HUES6 (cell line): Measurements from ENCODE around the gene TNPO1.
A peak's percentile ranks its signal among the peaks of the same experiment; 100 is the strongest.

Experiments
- H3K27ac ChIP-seq: 2 replicates; pipeline ENCODE4 v1.7.0; 2013; ENCODE audit warnings: low read depth, mild to moderate bottlenecking, low read length, inconsistent platforms
- H3K27me3 ChIP-seq: 2 replicates; pipeline ENCODE4 v1.6.1; 2013; ENCODE audit warnings: low read length; ENCODE audit not compliant: control insufficient read depth, insufficient read depth
- H3K36me3 ChIP-seq: 2 replicates; pipeline ENCODE4 v1.6.1; 2013; ENCODE audit warnings: low read length; ENCODE audit not compliant: control insufficient read depth, insufficient read depth
- H3K4me1 ChIP-seq: 2 replicates; pipeline ENCODE4 v1.6.1; 2013; ENCODE audit warnings: low read length; ENCODE audit not compliant: control insufficient read depth, insufficient read depth
- H3K4me3 ChIP-seq: 2 replicates; pipeline ENCODE4 v1.5.1; 2013; ENCODE audit warnings: low read depth, low read length
- H3K9ac ChIP-seq: one replicate; pipeline ENCODE4 v1.6.1; 2013; ENCODE audit warnings: mild to moderate bottlenecking, low read length
- H3K9me3 ChIP-seq: 2 replicates; pipeline ENCODE4 v1.6.1; 2013; ENCODE audit warnings: low read depth, low read length; ENCODE audit not compliant: control insufficient read depth, insufficient read depth

The TNPO1 gene

DNA sequence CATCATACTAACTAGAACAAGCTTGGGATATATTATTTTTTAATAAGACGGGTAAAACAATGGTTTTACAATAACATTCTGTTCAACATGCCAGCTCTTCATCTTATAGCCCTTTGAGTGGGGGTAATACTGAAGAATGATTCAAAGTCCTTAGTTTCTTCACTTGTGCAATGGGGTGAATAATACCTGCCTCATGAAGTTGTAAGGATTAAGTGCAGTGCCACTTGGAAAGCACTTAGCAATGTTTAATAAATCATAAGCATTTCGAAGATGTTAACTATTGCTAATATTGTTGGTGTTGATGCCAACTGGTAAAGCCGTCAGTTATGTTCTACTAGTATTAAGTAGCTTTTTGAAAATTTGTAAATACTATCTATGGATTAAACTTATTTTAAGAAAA, 38.0 kb downstream of the TNPO1 start:
- Histone ChIP-seq H3K4me3 (no peak overlapping the region), H3K9me3 (no peaks in the 10 kb centered on the region), H3K4me1 (peaks cover 9% of the 10 kb centered on the region), H3K27ac (no peak overlapping the region), H3K9ac (no peak overlapping the region), H3K36me3 (peaks cover 74% of the 10 kb centered on the region), H3K27me3 (no peaks in the 10 kb centered on the region)

- Histone ChIP-seq H3K27me3 (no peaks in the 10 kb centered on the region), H3K27ac (no peak overlapping the region), H3K4me1 (no peaks in the 10 kb centered on the region; the same call in 1 of the 2 replicates), H3K36me3 (peaks cover 88% of the 10 kb centered on the region), H3K9me3 (no peaks in the 10 kb centered on the region), H3K4me3 (no peak overlapping the region), H3K9ac (no peak overlapping the region)
Observed at GRCh38 chr5:72855821-72856220, 39.4 kb downstream of the TNPO1 start.

DNA sequence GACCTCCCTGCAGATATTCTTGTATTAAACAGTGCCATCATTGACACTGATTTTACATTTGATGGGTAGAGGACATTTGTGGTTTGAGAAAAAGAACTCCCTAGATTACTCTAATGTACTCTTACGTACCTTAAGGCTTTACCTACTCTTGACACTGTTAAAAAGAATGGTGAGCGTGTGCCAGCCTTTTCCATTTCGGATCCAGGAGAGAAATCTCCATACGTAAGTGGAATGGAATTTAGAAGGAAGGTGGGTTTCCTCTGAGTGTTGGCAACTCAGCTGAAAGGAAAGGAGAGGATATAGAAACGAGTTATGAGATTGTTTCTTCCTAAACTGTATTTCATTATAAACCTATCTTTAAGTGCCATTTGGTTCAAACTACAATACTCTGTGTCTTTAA, 40.9 kb downstream of the TNPO1 start:
- H3K9ac ChIP-seq, result no peak overlapping the region
- H3K27ac ChIP-seq, result no peak overlapping the region; the same call in 1 of the 2 replicates
- H3K36me3 ChIP-seq, result peaks cover 90% of the 10 kb centered on the region
- H3K27me3 ChIP-seq, result no peaks in the 10 kb centered on the region
- H3K4me1 ChIP-seq, result no peaks in the 10 kb centered on the region; the same call in 1 of the 2 replicates
- no peak overlapping the region for H3K4me3 ChIP-seq
- H3K9me3 ChIP-seq, result no peaks in the 10 kb centered on the region

DNA sequence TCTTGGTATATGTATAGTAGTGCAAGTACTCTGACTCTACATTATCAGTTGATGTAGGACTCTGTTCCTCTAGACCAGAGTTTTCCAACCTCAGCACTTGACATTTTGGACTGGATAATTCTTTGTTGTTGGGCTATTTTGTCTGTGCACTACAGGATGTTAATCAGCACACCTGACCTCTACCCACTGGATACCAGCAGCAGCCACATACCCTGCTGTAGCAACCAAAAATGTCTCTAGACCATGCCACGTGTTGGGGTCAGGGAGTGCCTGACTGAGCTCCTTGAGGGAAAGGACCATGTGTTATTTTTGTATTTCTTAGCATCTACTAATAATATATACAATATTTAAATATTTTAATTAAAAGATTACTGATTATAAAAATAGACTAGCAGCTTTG, 42.7 kb downstream of the TNPO1 start:
- H3K9me3 ChIP-seq, result no peaks in the 10 kb centered on the region
- no peaks in the 10 kb centered on the region for H3K4me1 ChIP-seq
- H3K27ac ChIP-seq, result no peak overlapping the region
- H3K4me3 ChIP-seq, result no peak overlapping the region
- peaks cover 89% of the 10 kb centered on the region for H3K36me3 ChIP-seq
- H3K9ac ChIP-seq, result no peak overlapping the region
- H3K27me3 ChIP-seq, result no peaks in the 10 kb centered on the region

GRCh38 chr5:72860499-72860898, 44.0 kb downstream of the TNPO1 start:
- no peaks in the 10 kb centered on the region for H3K9me3 ChIP-seq
- no peak overlapping the region for H3K27ac ChIP-seq
- H3K4me3 ChIP-seq, result no peak overlapping the region
- peaks cover 89% of the 10 kb centered on the region for H3K36me3 ChIP-seq
- no peaks in the 10 kb centered on the region for H3K27me3 ChIP-seq
- H3K4me1 ChIP-seq, result no peaks in the 10 kb centered on the region
- no peak overlapping the region for H3K9ac ChIP-seq

GRCh38 chr5:72871366-72872024, 55.0 kb downstream of the TNPO1 start:
- no peaks in the 10 kb centered on the region for H3K9me3 ChIP-seq
- no peak overlapping the region for H3K9ac ChIP-seq
- no peaks in the 10 kb centered on the region for H3K27me3 ChIP-seq
- H3K36me3 ChIP-seq, result peaks cover 93% of the 10 kb centered on the region
- H3K4me1 ChIP-seq, result no peaks in the 10 kb centered on the region
- no peak overlapping the region for H3K27ac ChIP-seq
- no peak overlapping the region for H3K4me3 ChIP-seq

DNA sequence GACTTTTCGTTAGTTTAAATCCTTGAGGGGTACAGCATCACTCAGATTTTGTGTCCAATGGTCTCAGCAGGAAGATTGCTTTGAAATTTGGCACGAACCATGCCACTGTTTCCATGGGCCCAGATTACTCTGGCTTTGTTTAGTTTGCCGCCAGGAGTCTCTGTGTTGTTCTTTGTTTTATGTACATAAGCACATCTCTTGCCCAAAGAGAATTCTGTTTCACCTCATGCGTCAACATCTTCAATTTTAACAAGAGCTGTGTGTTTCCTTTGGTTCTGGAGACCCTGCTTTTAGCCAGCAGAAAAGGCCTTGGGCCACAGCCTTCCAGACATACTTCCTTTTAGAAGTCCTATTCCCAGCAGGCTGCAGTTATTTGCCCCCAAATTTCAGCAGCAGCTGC, 62.4 kb downstream of the TNPO1 start:
- no peak overlapping the region for H3K9ac ChIP-seq
- no peaks in the 10 kb centered on the region for H3K4me1 ChIP-seq
- no peak overlapping the region for H3K4me3 ChIP-seq
- H3K27ac ChIP-seq, result no peak overlapping the region
- H3K9me3 ChIP-seq, result no peaks in the 10 kb centered on the region
- no peaks in the 10 kb centered on the region for H3K27me3 ChIP-seq
- peaks cover 93% of the 10 kb centered on the region for H3K36me3 ChIP-seq

GRCh38 chr5:72882989-72883388, 66.5 kb downstream of the TNPO1 start:
- peaks cover 97% of the 10 kb centered on the region for H3K36me3 ChIP-seq
- H3K9me3 ChIP-seq, result no peaks in the 10 kb centered on the region
- no peaks in the 10 kb centered on the region for H3K4me1 ChIP-seq
- H3K4me3 ChIP-seq, result no peak overlapping the region
- H3K27ac ChIP-seq, result no peak overlapping the region
- H3K9ac ChIP-seq, result no peak overlapping the region
- H3K27me3 ChIP-seq, result no peaks in the 10 kb centered on the region

DNA sequence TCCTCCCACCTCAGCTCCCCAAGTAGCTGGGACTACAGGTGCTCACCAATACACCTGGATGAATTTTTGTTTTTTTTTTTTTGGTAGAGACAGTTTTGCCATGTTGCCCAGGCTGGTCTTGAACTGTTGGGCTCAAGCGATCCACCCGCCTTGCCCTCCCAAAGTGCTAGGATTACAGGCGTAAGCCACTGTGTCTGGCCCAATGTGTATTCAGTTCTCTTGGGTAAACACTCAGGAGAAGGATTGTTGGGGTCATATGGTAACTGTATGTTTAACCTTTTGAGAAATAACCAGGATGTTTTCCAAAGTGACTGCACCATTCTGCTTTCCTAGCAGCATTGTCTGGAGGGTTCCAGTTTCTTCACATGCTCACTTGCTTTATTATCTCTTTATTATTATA, 67.4 kb downstream of the TNPO1 start:
- Histone ChIP-seq H3K4me1 (no peaks in the 10 kb centered on the region), H3K9ac (no peak overlapping the region), H3K4me3 (no peak overlapping the region), H3K36me3 (peaks cover 97% of the 10 kb centered on the region), H3K27ac (0 out of 2 replicates have a peak overlapping the region, but pooled peaks have one; percentile 19), H3K27me3 (no peaks in the 10 kb centered on the region), H3K9me3 (no peaks in the 10 kb centered on the region)

- no peaks in the 10 kb centered on the region for H3K9me3 ChIP-seq
- no peak overlapping the region for H3K27ac ChIP-seq
- H3K4me1 ChIP-seq, result no peaks in the 10 kb centered on the region
- H3K36me3 ChIP-seq, result peaks cover 97% of the 10 kb centered on the region
- H3K9ac ChIP-seq, result no peak overlapping the region
- no peak overlapping the region for H3K4me3 ChIP-seq
- H3K27me3 ChIP-seq, result no peaks in the 10 kb centered on the region
Observed at GRCh38 chr5:72884892-72885291, 68.4 kb downstream of the TNPO1 start.

DNA sequence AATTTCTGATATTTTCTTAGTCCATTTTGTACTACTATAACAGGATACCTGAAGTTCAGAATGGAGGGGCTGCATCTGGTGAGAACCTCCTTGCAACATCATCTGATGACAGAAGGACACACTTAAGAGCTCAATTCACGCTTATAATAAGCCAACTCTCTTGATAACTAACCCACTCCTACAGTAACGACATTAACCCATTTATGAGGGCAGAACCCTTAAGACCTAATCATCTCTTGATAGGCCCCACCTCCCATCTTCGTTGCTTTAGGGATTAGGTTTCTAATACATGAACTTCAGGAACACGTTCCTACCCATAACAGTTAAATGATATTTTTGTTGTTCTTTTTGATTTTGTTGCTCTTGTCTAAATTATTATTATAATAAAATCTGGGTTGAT, 69.4 kb downstream of the TNPO1 start:
- no peaks in the 10 kb centered on the region for H3K4me1 ChIP-seq

More for the DNA sequence above, 69.4 kb downstream of the TNPO1 start:
- H3K4me3 ChIP-seq, result no peak overlapping the region
- no peak overlapping the region for H3K9ac ChIP-seq
- no peaks in the 10 kb centered on the region for H3K27me3 ChIP-seq
- H3K27ac ChIP-seq, result no peak overlapping the region
- peaks cover 99% of the 10 kb centered on the region for H3K36me3 ChIP-seq
- no peaks in the 10 kb centered on the region for H3K9me3 ChIP-seq
